IMR-90 (cell line): ENCODE measurements around the gene KLHL6. TPM values are rescaled to one million over a fixed set of nuclear protein-coding genes. Genes with fewer than 3 reads are reported as not detected.

Experiments
- ATAC-seq: fragments of 200-7000 bp; cut with Tn5 transposase; 2 replicates; pipeline ENCODE4 v1.9.1; 2020; ENCODE audit warnings: low read depth, mild to moderate bottlenecking, moderate library complexity
- BruUV-seq: library from RNA; stranded (reverse); fragments of 400-500 nt; replicated peaks from 2 replicates; lab custom pipeline; 2021; lab: Mats Ljungman, UMichigan
- CTCF ChIA-PET: fragments of 300-600 bp; formaldehyde crosslinking; extraction: SDS; loops from one replicate; lab custom pipeline; 2021; ENCODE audit warnings: antibody characterized with exemption; lab: Yijun Ruan, JAX
- POLR2A ChIA-PET: fragments of 300-600 bp; sonication (Branson Sonifier 250); formaldehyde crosslinking; loops from one replicate; lab custom pipeline; 2022; ENCODE audit warnings: antibody characterized with exemption; ENCODE audit not compliant: unreplicated experiment; lab: Charles Lee
- DNase-seq: peaks from one replicate; pipeline ENCODE4 v3.0.0; 2013
- H2AFZ ChIP-seq: replicated peaks from 2 replicates; pipeline ENCODE3; 2013; ENCODE audit warnings: low read length, mild to moderate bottlenecking; ENCODE audit not compliant: poor library complexity
- H2AK5ac ChIP-seq: 2 replicates; pipeline ENCODE4 v1.6.1; 2013; ENCODE audit warnings: low read depth, low read length, inconsistent platforms
- H2AK9ac ChIP-seq: replicated peaks from 2 replicates; pipeline ENCODE3; 2013; ENCODE audit warnings: mild to moderate bottlenecking, low read depth, low read length, moderate library complexity; ENCODE audit not compliant: poor library complexity
- H2BK120ac ChIP-seq: 2 replicates; pipeline ENCODE4 v1.6.1; 2013; ENCODE audit warnings: low read depth, low read length, inconsistent platforms
- H2BK15ac ChIP-seq: 3 replicates; pipeline ENCODE4 v1.6.1; 2013; ENCODE audit warnings: low read depth, low read length, inconsistent platforms
- H2BK20ac ChIP-seq: 2 replicates; pipeline ENCODE4 v1.6.1; 2013; ENCODE audit warnings: low read depth, mild to moderate bottlenecking, inconsistent platforms, low read length, moderate library complexity
- H2BK5ac ChIP-seq: 2 replicates; pipeline ENCODE4 v1.6.1; 2013; ENCODE audit warnings: mild to moderate bottlenecking, low read depth, low read length, inconsistent platforms; ENCODE audit not compliant: poor library complexity, severe bottlenecking
- H3K14ac ChIP-seq: replicated peaks from 2 replicates; pipeline ENCODE4 v1.6.1; 2013; ENCODE audit warnings: low read depth, low read length, inconsistent platforms
- H3K18ac ChIP-seq: 2 replicates; pipeline ENCODE4 v1.6.1; 2013; ENCODE audit warnings: low read depth, low read length, control low read depth
- H3K23ac ChIP-seq: 2 replicates; pipeline ENCODE4 v1.6.1; 2013; ENCODE audit warnings: low read depth, low read length, inconsistent platforms
- H3K27ac ChIP-seq: 2 replicates; pipeline ENCODE4 v1.5.1; 2013; ENCODE audit warnings: mild to moderate bottlenecking, control low read depth, low read length; ENCODE audit not compliant: insufficient read depth
- H3K27me3 ChIP-seq: 2 replicates; pipeline ENCODE4 v1.6.1; 2013; ENCODE audit warnings: low read length; ENCODE audit not compliant: control insufficient read depth, insufficient read depth
- H3K36me3 ChIP-seq: 2 replicates; pipeline ENCODE4 v1.6.1; 2013; ENCODE audit warnings: low read length, mixed read lengths; ENCODE audit not compliant: control insufficient read depth, insufficient read depth
- H3K4ac ChIP-seq: 2 replicates; pipeline ENCODE4 v1.6.1; 2013; ENCODE audit warnings: low read depth, low read length, inconsistent platforms
- H3K4me1 ChIP-seq: 2 replicates; pipeline ENCODE4 v1.6.1; 2013; ENCODE audit warnings: low read length, mixed read lengths; ENCODE audit not compliant: control insufficient read depth, insufficient read depth
- H3K4me2 ChIP-seq: 2 replicates; pipeline ENCODE4 v1.6.1; 2013; ENCODE audit warnings: low read depth, mild to moderate bottlenecking, control low read depth, low read length, moderate library complexity
- H3K4me3 ChIP-seq: 2 replicates; pipeline ENCODE4 v1.5.1; 2013; ENCODE audit warnings: low read depth, mild to moderate bottlenecking, control low read depth, low read length, moderate library complexity; ENCODE audit not compliant: insufficient read depth
- H3K56ac ChIP-seq: 2 replicates; pipeline ENCODE4 v1.6.1; 2013; ENCODE audit warnings: low read length, inconsistent platforms; ENCODE audit not compliant: insufficient read depth; ENCODE audit errors: extremely low read depth
- H3K79me1 ChIP-seq, 2 experiments: 2 replicates each; pipeline ENCODE4 v1.6.1; 2013; ENCODE audit warnings: low read length in 2 of 2, inconsistent platforms in 1 of 2, low read depth in 1 of 2
- H3K9ac ChIP-seq: 2 replicates; pipeline ENCODE4 v1.6.1; 2013; ENCODE audit warnings: low read depth, low read length, control low read depth
- H3K9me1 ChIP-seq: 2 replicates; pipeline ENCODE4 v1.6.1; 2013; ENCODE audit warnings: low read length, inconsistent platforms; ENCODE audit not compliant: insufficient read depth
- H3K9me3 ChIP-seq: 2 replicates; pipeline ENCODE4 v1.6.1; 2013; ENCODE audit warnings: low read length; ENCODE audit not compliant: control insufficient read depth, insufficient read depth
- H4K20me1 ChIP-seq: 2 replicates; pipeline ENCODE4 v1.6.1; 2013; ENCODE audit warnings: low read length, inconsistent platforms; ENCODE audit not compliant: insufficient read depth
- H4K5ac ChIP-seq: 2 replicates; pipeline ENCODE4 v1.6.1; 2013; ENCODE audit warnings: mild to moderate bottlenecking, low read depth, low read length, control low read depth
- H4K8ac ChIP-seq, 2 experiments: 2 replicates each; pipeline ENCODE4 v1.6.1; 2013; ENCODE audit warnings: low read depth in 2 of 2, low read length in 2 of 2, control low read depth in 1 of 2, inconsistent platforms in 1 of 2
- H4K91ac ChIP-seq: 2 replicates; pipeline ENCODE4 v1.6.1; 2013; ENCODE audit warnings: low read depth, low read length, inconsistent platforms; ENCODE audit not compliant: insufficient read depth
- BHLHE40 ChIP-seq: fragments of 150-350 bp; IDR thresholded peaks from 2 replicates; pipeline ENCODE4 v1.6.1; 2016; ENCODE audit warnings: mild to moderate bottlenecking, low read depth, low read length
- CEBPB ChIP-seq: IDR thresholded peaks from 2 replicates; pipeline ENCODE4 v1.6.1; 2012; ENCODE audit warnings: low read depth, low read length, improper control_type of control experiment
- CHD1 ChIP-seq: IDR thresholded peaks from 2 replicates; pipeline ENCODE4 v1.6.1; 2012; ENCODE audit warnings: low read depth, low read length, improper control_type of control experiment
- CTCF ChIP-seq: conservative IDR thresholded peaks from 2 replicates; pipeline ENCODE4 v1.5.1; 2012; ENCODE audit warnings: mild to moderate bottlenecking, low read depth, low read length, improper control_type of control experiment
- ELK1 ChIP-seq: fragments of 150-350 bp; IDR thresholded peaks from 2 replicates; pipeline ENCODE4 v1.6.1; 2016; ENCODE audit warnings: low read depth, mild to moderate bottlenecking, low read length, moderate library complexity, borderline replicate concordance
- FOS ChIP-seq: fragments of 150-350 bp; IDR thresholded peaks from 2 replicates; pipeline ENCODE4 v1.6.1; 2016; ENCODE audit warnings: low read depth, low read length
- MAFK ChIP-seq: IDR thresholded peaks from 2 replicates; pipeline ENCODE4 v1.6.1; 2012; ENCODE audit warnings: low read depth, low read length, improper control_type of control experiment
- MAZ ChIP-seq: IDR thresholded peaks from 2 replicates; pipeline ENCODE4 v1.6.1; 2012; ENCODE audit warnings: low read depth, mild to moderate bottlenecking, low read length, improper control_type of control experiment, moderate library complexity, borderline replicate concordance
- MXI1 ChIP-seq: IDR thresholded peaks from 2 replicates; pipeline ENCODE4 v1.6.1; 2012; ENCODE audit warnings: low read depth, mild to moderate bottlenecking, low read length, moderate library complexity, borderline replicate concordance
- NFE2L2 ChIP-seq: fragments of 150-350 bp; IDR thresholded peaks from 2 replicates; pipeline ENCODE4 v1.6.1; 2016; ENCODE audit warnings: low read depth, mild to moderate bottlenecking, low read length
- POLR2A ChIP-seq: IDR thresholded peaks from 2 replicates; pipeline ENCODE4 v1.6.1; 2012; ENCODE audit warnings: mild to moderate bottlenecking, low read depth, low read length
- RAD21 ChIP-seq: IDR thresholded peaks from 2 replicates; pipeline ENCODE4 v1.6.1; 2012; ENCODE audit warnings: low read length, improper control_type of control experiment
- RCOR1 ChIP-seq: IDR thresholded peaks from 2 replicates; pipeline ENCODE4 v1.6.1; 2012; ENCODE audit warnings: mild to moderate bottlenecking, low read length, improper control_type of control experiment; ENCODE audit not compliant: insufficient replicate concordance
- RFX5 ChIP-seq: IDR thresholded peaks from 2 replicates; pipeline ENCODE4 v1.8.0; 2012; ENCODE audit warnings: low read depth, mild to moderate bottlenecking, low read length, moderate library complexity
- SMC3 ChIP-seq: fragments of 150-350 bp; IDR thresholded peaks from 2 replicates; pipeline ENCODE4 v1.6.1; 2016; ENCODE audit warnings: low read depth, mild to moderate bottlenecking, antibody characterized with exemption, low read length, moderate library complexity
- USF2 ChIP-seq: fragments of 150-350 bp; IDR thresholded peaks from 2 replicates; pipeline ENCODE4 v1.6.1; 2017; ENCODE audit warnings: mild to moderate bottlenecking, antibody characterized with exemption, low read length, low read depth
- WGBS, 2 experiments: methylation state at CpG; one replicate each; pipeline versions ENCODE4 v1.1.5 to v1.1.7; 2013; ENCODE audit warnings: missing lambda C conversion rate in 2 of 2; ENCODE audit not compliant: insufficient read length in 1 of 2; ENCODE audit errors: extremely low coverage in 2 of 2; 5-methylcytosine and 5-hydroxymethylcytosine counted together
- dilution Hi-C: fragments of 300-500 bp; cut with HindIII; formaldehyde crosslinking; loops from one replicate; pipeline ENCODE4 v1.14.3; 2018; ENCODE audit warnings: low sequenced_read_pairs; ENCODE audit not compliant: unreplicated experiment
- in situ Hi-C: fragments of 300-500 bp; cut with MboI; formaldehyde crosslinking; loops from 3 replicates; pipeline ENCODE4 v1.14.3; 2019; ENCODE audit warnings: low sequenced_read_pairs, inconsistent platforms, mixed read lengths
- intact Hi-C: fragments of 100-400 bp; cut with micrococcal nuclease; formaldehyde crosslinking; loops from 2 replicates; pipeline ENCODE4 v1.10.0; 2022
- polyA plus RNA-seq, 3 experiments: library from polyadenylated mRNA; depleted of rRNA; stranded (reverse); fragments of >200 nt; gene quantifications; 2 replicates each; pipeline ENCODE4 v1.2.3, GENCODE V29; 2012; ENCODE audit warnings: low replicate concordance in 1 of 3
- total RNA-seq: library from RNA; depleted of rRNA; stranded (reverse); fragments of >200 nt; gene quantifications from 2 replicates; pipeline ENCODE4 v1.2.3, GENCODE V29; 2012

Gene KLHL6
- total and polyA plus RNA-seq, 2 of the 4 experiments (the other 2 are of a cell fraction) = not detected

GRCh38 chr3:183546625-183547024 lies 8.9 kb downstream of the KLHL6 start:
- H4K8ac ChIP-seq = no peak overlapping the region
- WGBS, 2 experiments = 94% methylated on average over 8 of the region's 19 CpGs; no CpG with 5 or more reads in 1 of the 2 experiments

More at GRCh38 chr3:183546625-183547024, 8.9 kb downstream of the KLHL6 start:
- H2AFZ ChIP-seq = no peak overlapping the region
- ChIA-PET POLR2A (no interaction called here), CTCF (no interaction called here)
- H2BK5ac ChIP-seq = no peak overlapping the region
- in situ Hi-C loops = no loop called here
- H3K79me1 ChIP-seq = no peaks in the 10 kb centered on the region
- H2BK15ac ChIP-seq = no peak overlapping the region
- no peak overlapping the region for H3K18ac ChIP-seq
- no peak overlapping the region for H3K14ac ChIP-seq
- H3K4me2 ChIP-seq = no peak overlapping the region
- H3K4me3 ChIP-seq = no peak overlapping the region
- H4K20me1 ChIP-seq = no peaks in the 10 kb centered on the region
- no peak overlapping the region for H2AK5ac ChIP-seq
- no peak for TF ChIP-seq RAD21
- TF ChIP-seq MAZ = no peak
- TF ChIP-seq CHD1 = no peak
- TF ChIP-seq USF2 = no peak
- TF ChIP-seq MXI1 = no peak
- no peak for TF ChIP-seq FOS
- TF ChIP-seq RFX5 = no peak
- no peak for TF ChIP-seq POLR2A
- TF ChIP-seq CEBPB = no peak
- no peak for TF ChIP-seq BHLHE40
- no peak for TF ChIP-seq NFE2L2
- no peak for TF ChIP-seq MAFK
- TF ChIP-seq CTCF = no peak
- TF ChIP-seq SMC3 = no peak
- TF ChIP-seq ELK1 = no peak
- TF ChIP-seq RCOR1 = no peak
- intact Hi-C loops = no loop called here
- H3K36me3 ChIP-seq = no peaks in the 10 kb centered on the region
- dilution Hi-C loops = no loop called here
- no peak overlapping the region for H3K56ac ChIP-seq
- ATAC-seq (no peak), DNase-seq (no peak)
- H3K4ac ChIP-seq = no peak overlapping the region
- H3K9me3 ChIP-seq = no peaks in the 10 kb centered on the region
- no peak overlapping the region for H4K5ac ChIP-seq
- peaks cover 9% of the 10 kb centered on the region for H3K27me3 ChIP-seq
- H2AK9ac ChIP-seq = no peak overlapping the region
- H4K91ac ChIP-seq = no peak overlapping the region
- H3K9me1 ChIP-seq = no peaks in the 10 kb centered on the region; the same call in 1 of the 2 replicates
- BruUV-seq = no TSS peak
- no peak overlapping the region for H2BK20ac ChIP-seq
- H2BK120ac ChIP-seq = no peak overlapping the region
- no peak overlapping the region for H3K23ac ChIP-seq
- peaks cover 2% of the 10 kb centered on the region; the same call in 1 of the 2 replicates for H3K4me1 ChIP-seq
- no peak overlapping the region for H3K27ac ChIP-seq
- H3K9ac ChIP-seq = no peak overlapping the region
